ENCODE results near the gene NAT9.

NAT9 gene

DNA sequence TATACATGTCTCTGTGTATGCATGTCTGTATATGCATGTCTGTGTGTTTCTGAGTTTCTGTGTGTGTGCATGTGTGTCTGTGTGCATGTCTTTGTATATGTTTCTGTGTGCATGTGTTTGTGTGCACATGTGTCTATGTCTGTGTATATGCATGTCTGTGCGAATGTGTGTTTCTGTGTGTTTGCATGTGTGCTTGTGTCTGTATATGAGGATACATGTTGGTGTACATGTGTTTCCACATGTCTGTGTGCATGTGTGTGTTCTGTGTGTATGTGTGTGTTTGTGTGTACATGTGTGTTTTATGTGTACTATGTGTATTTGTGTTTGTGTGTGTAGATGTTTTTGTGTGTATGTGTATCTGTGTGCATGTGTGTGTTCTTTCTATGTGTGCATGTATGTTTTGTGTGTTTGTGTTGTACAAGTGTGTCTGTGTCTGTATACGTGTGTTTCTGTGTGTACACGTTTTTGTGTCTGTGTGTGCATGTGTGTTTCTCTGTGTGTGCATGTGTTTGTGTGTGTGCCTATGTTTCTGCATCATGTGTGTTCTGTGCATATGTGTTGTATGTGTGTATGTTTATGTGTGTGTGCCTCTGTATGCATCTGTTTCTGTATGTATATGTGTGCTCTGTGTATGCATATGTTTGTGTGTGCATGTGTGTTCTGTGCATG lies 48.0 kb downstream of the NAT9 start:
- TF ChIP-seq, protein P1, sequence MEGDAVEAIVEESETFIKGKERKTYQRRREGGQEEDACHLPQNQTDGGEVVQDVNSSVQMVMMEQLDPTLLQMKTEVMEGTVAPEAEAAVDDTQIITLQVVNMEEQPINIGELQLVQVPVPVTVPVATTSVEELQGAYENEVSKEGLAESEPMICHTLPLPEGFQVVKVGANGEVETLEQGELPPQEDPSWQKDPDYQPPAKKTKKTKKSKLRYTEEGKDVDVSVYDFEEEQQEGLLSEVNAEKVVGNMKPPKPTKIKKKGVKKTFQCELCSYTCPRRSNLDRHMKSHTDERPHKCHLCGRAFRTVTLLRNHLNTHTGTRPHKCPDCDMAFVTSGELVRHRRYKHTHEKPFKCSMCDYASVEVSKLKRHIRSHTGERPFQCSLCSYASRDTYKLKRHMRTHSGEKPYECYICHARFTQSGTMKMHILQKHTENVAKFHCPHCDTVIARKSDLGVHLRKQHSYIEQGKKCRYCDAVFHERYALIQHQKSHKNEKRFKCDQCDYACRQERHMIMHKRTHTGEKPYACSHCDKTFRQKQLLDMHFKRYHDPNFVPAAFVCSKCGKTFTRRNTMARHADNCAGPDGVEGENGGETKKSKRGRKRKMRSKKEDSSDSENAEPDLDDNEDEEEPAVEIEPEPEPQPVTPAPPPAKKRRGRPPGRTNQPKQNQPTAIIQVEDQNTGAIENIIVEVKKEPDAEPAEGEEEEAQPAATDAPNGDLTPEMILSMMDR (conservative IDR thresholded peaks at IDR 0.05; ENCODE audit: low read depth), result no peak
- DNase-seq (ENCODE audit: low spot score), result no peak
- H3K27ac ChIP-seq, result no peak overlapping the region
- CTCF ChIA-PET, result no interaction called here
- POLR2A ChIA-PET (ENCODE audit: low non-redundant PET), result no interaction called here

DNA sequence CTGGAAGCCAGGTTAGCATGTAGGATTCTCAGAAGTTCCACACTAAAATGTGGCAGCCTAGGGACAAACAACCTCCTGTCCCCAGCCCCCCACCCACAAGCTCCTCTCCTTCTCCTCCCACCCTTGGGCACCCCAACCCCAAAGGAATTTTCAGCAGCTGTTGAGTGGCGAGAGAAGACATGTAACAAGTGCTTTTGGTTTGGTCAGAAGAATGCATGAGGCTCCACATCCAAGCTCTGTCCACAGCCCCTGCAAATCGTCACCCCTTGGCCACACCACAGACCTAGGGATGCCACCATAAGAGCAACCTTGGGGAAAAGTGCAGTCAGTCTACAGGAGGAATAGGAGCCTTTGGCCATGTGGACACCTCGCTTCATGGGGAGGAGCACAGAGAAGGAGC lies 51.0 kb downstream of the NAT9 start:
- ChIA-PET POLR2A (ENCODE audit: low non-redundant PET) (no interaction called here), CTCF (interaction anchor here (0.6 kb wide), 1 partner anchor 69 kb away, joined by 3 read pairs; no protein-coding TSS in a partner anchor)
- DNase-seq (ENCODE audit: low spot score), result no peak
- TF ChIP-seq, protein P1 (conservative IDR thresholded peaks at IDR 0.05; ENCODE audit: low read depth), result no peak
- H3K27ac ChIP-seq, result no peak overlapping the region

DNA sequence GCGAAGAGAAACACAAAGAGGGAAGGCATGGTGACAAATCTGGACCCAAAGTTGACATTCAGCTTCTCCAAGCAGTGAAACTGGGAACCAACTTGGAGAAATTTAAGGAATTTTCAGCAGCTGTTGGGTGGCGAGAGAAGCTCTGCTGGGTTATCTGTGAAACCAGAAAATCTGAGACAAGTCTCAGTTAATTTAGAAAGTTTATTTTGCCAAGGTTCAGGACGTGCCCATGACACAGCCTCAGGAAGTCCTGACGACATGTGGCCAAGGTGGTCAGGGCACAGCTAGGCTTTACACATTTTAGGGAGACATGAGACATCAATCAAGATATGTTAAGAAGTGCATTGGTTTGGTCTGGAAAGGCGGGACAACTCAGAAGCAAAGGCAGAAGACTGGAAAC lies 52.3 kb downstream of the NAT9 start:
- POLR2A ChIA-PET (ENCODE audit: low non-redundant PET), result no interaction called here
- no peak overlapping the region for H3K27ac ChIP-seq
- TF ChIP-seq, protein P1 (conservative IDR thresholded peaks at IDR 0.05; ENCODE audit: low read depth), result no peak
- CTCF ChIA-PET, result no interaction called here
- DNase-seq (ENCODE audit: low spot score), result no peak

DNA sequence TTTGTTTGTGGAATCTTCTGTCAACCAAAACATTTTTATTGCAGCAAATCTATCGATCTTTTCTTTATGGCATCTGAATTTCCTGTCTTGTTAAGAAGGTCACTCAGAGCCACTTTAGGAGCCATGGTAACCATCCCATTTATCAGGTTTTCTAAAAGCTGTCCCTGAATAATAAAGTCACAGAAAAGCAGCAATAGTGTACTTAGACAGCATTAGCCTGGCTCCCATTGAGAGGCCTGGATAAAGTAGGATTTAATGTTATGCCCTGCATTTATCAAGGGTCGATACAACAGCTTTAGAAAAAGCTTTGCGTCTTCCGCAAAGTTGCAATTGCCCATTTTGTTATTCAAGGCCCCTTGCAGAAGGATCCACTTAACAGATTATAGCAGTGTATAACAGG lies 53.4 kb downstream of the NAT9 start:
- POLR2A ChIA-PET (ENCODE audit: low non-redundant PET), result no interaction called here
- CTCF ChIA-PET, result interaction anchor here (0.6 kb wide), 1 partner anchor 68 kb away, joined by 3 read pairs; no protein-coding TSS in a partner anchor
- TF ChIP-seq, protein P1 (conservative IDR thresholded peaks at IDR 0.05; ENCODE audit: low read depth), result no peak

More for the DNA sequence above, 53.4 kb downstream of the NAT9 start:
- no peak overlapping the region for H3K27ac ChIP-seq
- no peak for DNase-seq (ENCODE audit: low spot score)
